Uterus (tissue), 2 donors: Measurements from ENCODE around the gene RBMS1.

Experiments used
- CTCF ChIP-seq, 4 experiments: fragments of 200-600 bp in 2 of 4; fragments of 450-650 bp in 2 of 4; sonication (generic) in 2 of 4; IDR thresholded peaks; one replicate each; pipeline ENCODE4 v1.5.1; 2016 to 2019; ENCODE audit warnings: antibody characterized with exemption in 4 of 4, mild to moderate bottlenecking in 2 of 4, moderate library complexity in 1 of 4
- POLR2A ChIP-seq, 2 donors: fragments of 450-650 bp; IDR thresholded peaks; one replicate each; pipeline ENCODE4 v1.6.1; 2016; ENCODE audit warnings: antibody characterized with exemption in 2 of 2, mild to moderate bottlenecking in 1 of 2, moderate library complexity in 1 of 2

GRCh38 chr2:160339726-160340125, 153.9 kb downstream of the RBMS1 start:
- TF ChIP-seq CTCF (IDR thresholded peaks at IDR 0.05) (no peak), POLR2A (IDR thresholded peaks at IDR 0.05) (no peak)
